ENCODE data around the gene SNCB. TPM values are rescaled to one million over a fixed set of nuclear protein-coding genes. Genes with fewer than 3 reads are reported as not detected.

Gene SNCB
- total and polyA plus RNA-seq, 2 of the 4 experiments (the other 2 are of a cell fraction): 0.41 TPM; not detected in 1

DNA sequence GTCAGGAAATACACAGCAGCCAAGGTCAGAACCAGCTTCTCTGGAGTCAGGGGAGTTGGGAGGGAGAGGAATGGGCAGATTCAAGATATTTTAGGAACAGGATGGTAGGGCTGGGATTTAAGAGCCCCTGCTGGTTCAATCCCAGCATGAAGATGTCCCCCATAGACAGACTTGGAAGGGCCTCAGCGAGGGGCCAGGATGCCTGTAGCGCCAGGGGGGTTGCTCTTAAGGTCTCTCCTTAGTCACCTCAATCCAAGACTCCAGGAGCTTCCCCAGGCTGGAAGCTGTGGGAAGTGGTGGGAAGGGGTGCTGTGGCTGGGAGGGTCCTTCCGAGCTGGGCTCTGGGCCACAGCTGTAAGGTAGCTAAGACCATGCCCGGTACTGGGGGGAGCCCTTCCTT, 8.9 kb upstream of the SNCB start:
- H3K4me3 ChIP-seq (ENCODE audit: insufficient read depth, low read depth, low read length): no peak overlapping the region
- H3K9me3 ChIP-seq (ENCODE audit: control insufficient read depth, insufficient read depth, low read length): peaks cover 5% of the 10 kb centered on the region
- dilution Hi-C loops (cut with HindIII; ENCODE audit: low sequenced_read_pairs, unreplicated experiment) (no loop called here), intact Hi-C loops (cut with micrococcal nuclease) (no loop called here), in situ Hi-C loops (cut with MboI; ENCODE audit: low sequenced_read_pairs) (no loop called here)
- H3K4ac ChIP-seq (ENCODE audit: low read depth, low read length): no peak overlapping the region
- no peak overlapping the region for H2BK5ac ChIP-seq (ENCODE audit: low read depth, low read length, poor library complexity, severe bottlenecking)
- ATAC-seq (ENCODE audit: low read depth) (no peak), DNase-seq (no peak)
- no peak overlapping the region for H3K18ac ChIP-seq (ENCODE audit: low read depth, low read length)
- H4K20me1 ChIP-seq (ENCODE audit: insufficient read depth, low read length): no peaks in the 10 kb centered on the region
- no peaks in the 10 kb centered on the region for H3K9me1 ChIP-seq (ENCODE audit: insufficient read depth, low read length)
- no peak overlapping the region for H3K9ac ChIP-seq (ENCODE audit: low read depth, low read length)
- H3K27ac ChIP-seq (ENCODE audit: insufficient read depth, low read length): no peak overlapping the region
- no CpG with 5 or more reads among the region's 4 CpGs for WGBS, 2 experiments (ENCODE audit: extremely low coverage in 2 of 2, insufficient read length in 1 of 2)
- H4K5ac ChIP-seq (ENCODE audit: low read depth, low read length): no peak overlapping the region
- H4K8ac ChIP-seq (ENCODE audit: low read depth in 2 of 2, low read length in 2 of 2): no peak overlapping the region
- POLR2A ChIA-PET (ENCODE audit: unreplicated experiment): no interaction called here
- CTCF ChIA-PET: interaction anchor here (1.2 kb wide), 1 partner anchor 66 kb away, joined by 3 read pairs; no protein-coding TSS in a partner anchor
- H3K36me3 ChIP-seq (ENCODE audit: control insufficient read depth, insufficient read depth, low read length): no peaks in the 10 kb centered on the region
- H3K27me3 ChIP-seq (ENCODE audit: control insufficient read depth, insufficient read depth, low read length): peaks cover 50% of the 10 kb centered on the region
- H2BK20ac ChIP-seq (ENCODE audit: low read depth, low read length): no peak overlapping the region
- H3K79me1 ChIP-seq (ENCODE audit: low read depth in 1 of 2, low read length in 2 of 2): no peaks in the 10 kb centered on the region
- no TSS peak for BruUV-seq (replicated peaks)
- no peak overlapping the region for H3K56ac ChIP-seq (ENCODE audit: extremely low read depth, insufficient read depth, low read length)
- no peak overlapping the region for H2BK120ac ChIP-seq (ENCODE audit: low read depth, low read length)
- no peak overlapping the region for H4K91ac ChIP-seq (ENCODE audit: insufficient read depth, low read depth, low read length)
- H3K4me2 ChIP-seq (ENCODE audit: low read depth, low read length): no peak overlapping the region
- H2AFZ ChIP-seq (replicated peaks; ENCODE audit: low read length, poor library complexity): no peak overlapping the region
- TF ChIP-seq MAZ (IDR thresholded peaks at IDR 0.05; ENCODE audit: borderline replicate concordance, low read depth, low read length) (no peak), CHD1 (IDR thresholded peaks at IDR 0.05; ENCODE audit: low read depth, low read length) (no peak), BHLHE40 (IDR thresholded peaks at IDR 0.05; ENCODE audit: low read depth, low read length) (no peak), FOS (IDR thresholded peaks at IDR 0.05; ENCODE audit: low read depth, low read length) (no peak), CEBPB (IDR thresholded peaks at IDR 0.05; ENCODE audit: low read depth, low read length) (no peak), RAD21 (IDR thresholded peaks at IDR 0.05; ENCODE audit: low read length) (no peak), POLR2A (IDR thresholded peaks at IDR 0.05; ENCODE audit: low read depth, low read length) (no peak), MAFK (IDR thresholded peaks at IDR 0.05; ENCODE audit: low read depth, low read length) (no peak), RCOR1 (IDR thresholded peaks at IDR 0.05; ENCODE audit: insufficient replicate concordance, low read length) (no peak), MXI1 (IDR thresholded peaks at IDR 0.05; ENCODE audit: borderline replicate concordance, low read depth, low read length) (no peak), SMC3 (IDR thresholded peaks at IDR 0.05; ENCODE audit: low read depth, low read length) (no peak), NFE2L2 (IDR thresholded peaks at IDR 0.05; ENCODE audit: low read depth, low read length) (no peak)
- TF ChIP-seq, protein P1, sequence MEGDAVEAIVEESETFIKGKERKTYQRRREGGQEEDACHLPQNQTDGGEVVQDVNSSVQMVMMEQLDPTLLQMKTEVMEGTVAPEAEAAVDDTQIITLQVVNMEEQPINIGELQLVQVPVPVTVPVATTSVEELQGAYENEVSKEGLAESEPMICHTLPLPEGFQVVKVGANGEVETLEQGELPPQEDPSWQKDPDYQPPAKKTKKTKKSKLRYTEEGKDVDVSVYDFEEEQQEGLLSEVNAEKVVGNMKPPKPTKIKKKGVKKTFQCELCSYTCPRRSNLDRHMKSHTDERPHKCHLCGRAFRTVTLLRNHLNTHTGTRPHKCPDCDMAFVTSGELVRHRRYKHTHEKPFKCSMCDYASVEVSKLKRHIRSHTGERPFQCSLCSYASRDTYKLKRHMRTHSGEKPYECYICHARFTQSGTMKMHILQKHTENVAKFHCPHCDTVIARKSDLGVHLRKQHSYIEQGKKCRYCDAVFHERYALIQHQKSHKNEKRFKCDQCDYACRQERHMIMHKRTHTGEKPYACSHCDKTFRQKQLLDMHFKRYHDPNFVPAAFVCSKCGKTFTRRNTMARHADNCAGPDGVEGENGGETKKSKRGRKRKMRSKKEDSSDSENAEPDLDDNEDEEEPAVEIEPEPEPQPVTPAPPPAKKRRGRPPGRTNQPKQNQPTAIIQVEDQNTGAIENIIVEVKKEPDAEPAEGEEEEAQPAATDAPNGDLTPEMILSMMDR (conservative IDR thresholded peaks at IDR 0.05; ENCODE audit: low read depth, low read length): no peak
- TF ChIP-seq, protein P2, sequence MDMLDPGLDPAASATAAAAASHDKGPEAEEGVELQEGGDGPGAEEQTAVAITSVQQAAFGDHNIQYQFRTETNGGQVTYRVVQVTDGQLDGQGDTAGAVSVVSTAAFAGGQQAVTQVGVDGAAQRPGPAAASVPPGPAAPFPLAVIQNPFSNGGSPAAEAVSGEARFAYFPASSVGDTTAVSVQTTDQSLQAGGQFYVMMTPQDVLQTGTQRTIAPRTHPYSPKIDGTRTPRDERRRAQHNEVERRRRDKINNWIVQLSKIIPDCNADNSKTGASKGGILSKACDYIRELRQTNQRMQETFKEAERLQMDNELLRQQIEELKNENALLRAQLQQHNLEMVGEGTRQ (IDR thresholded peaks at IDR 0.05; ENCODE audit: low read depth, low read length): no peak
- TF ChIP-seq, protein P3, sequence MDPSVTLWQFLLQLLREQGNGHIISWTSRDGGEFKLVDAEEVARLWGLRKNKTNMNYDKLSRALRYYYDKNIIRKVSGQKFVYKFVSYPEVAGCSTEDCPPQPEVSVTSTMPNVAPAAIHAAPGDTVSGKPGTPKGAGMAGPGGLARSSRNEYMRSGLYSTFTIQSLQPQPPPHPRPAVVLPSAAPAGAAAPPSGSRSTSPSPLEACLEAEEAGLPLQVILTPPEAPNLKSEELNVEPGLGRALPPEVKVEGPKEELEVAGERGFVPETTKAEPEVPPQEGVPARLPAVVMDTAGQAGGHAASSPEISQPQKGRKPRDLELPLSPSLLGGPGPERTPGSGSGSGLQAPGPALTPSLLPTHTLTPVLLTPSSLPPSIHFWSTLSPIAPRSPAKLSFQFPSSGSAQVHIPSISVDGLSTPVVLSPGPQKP (IDR thresholded peaks at IDR 0.05; ENCODE audit: borderline replicate concordance, low read depth, low read length): no peak
- H2AK5ac ChIP-seq (ENCODE audit: low read depth, low read length): no peak overlapping the region
- no peak overlapping the region for H3K14ac ChIP-seq (replicated peaks; ENCODE audit: low read depth, low read length)
- H2AK9ac ChIP-seq (replicated peaks; ENCODE audit: low read depth, low read length, poor library complexity): no peak overlapping the region
- H3K23ac ChIP-seq (ENCODE audit: low read depth, low read length): no peak overlapping the region
- H3K4me1 ChIP-seq (ENCODE audit: control insufficient read depth, insufficient read depth, low read length): no peaks in the 10 kb centered on the region; the same call in 1 of the 2 replicates
- H2BK15ac ChIP-seq (ENCODE audit: low read depth, low read length): no peak overlapping the region

Measured in IMR-90 (cell line).